Measurements from ENCODE around the gene SMPD2.

SMPD2 gene

GRCh38 chr6:109488001-109488400 is 47.5 kb downstream of the SMPD2 start:
- DNase-seq, result no peak

DNA sequence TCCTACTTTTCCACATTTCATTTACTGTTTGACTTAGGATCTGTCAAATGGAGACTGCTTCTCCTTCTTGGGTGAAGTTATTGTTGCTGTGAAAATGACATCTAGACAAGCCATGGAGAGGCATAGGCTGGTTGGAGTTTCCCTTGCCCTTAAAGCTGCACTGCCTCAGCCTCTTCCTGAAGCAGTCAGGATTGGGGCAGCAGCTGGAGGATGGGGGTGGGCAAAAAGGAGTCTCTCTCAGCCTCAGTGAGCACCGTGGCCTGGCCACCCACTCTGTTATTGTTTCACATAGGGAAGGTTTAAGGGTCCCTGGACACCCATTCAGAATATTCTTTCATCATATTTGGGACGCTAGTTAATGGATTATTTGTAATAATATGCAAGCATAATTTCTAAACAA is 50.2 kb downstream of the SMPD2 start:
- no peak for DNase-seq

DNA sequence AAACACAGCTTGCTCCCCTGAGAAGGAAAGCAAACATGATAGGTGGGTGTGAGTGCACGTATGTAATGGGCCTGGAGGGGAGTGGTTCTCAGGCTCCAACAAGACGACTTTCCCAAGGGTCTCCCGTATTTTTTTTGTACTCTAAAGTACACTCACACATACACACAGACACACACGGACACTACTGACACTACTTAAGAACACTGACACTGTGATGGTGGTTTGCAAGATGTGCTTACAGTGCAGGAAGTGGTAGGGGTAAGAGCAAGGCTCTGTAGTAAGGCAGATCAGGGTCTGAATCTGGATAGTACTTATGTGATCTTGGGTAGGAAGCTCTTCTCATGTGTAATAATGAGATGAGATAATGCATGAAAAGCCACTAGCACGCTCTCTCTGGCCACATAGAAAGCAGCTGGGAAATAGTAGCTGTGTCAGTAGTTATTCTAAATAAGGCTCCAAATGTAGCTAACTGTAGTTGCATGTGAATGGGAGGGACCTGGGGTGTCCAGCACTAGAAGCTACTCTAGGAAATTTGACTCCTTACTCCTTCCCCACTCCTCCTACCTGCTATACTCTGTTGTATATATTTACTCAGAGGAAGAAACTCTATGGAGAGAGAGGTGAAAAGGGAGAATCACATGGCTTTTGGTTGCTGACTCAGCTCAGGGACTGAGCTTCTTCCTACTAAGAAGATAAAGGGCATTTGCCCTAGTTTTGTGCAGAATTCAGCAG is 50.8 kb downstream of the SMPD2 start:
- DNase-seq, result no peak

All from activated T-cell treated with anti-CD3 and anti-CD28 coated beads for 4 hours (primary cell).